T-helper 1 cell treated with Interleukin-12 subunit alpha and Interleukin-12 subunit beta and Interleukin-4 antibody, amounts not matched to agents 30 μg/mL and 1 μg/mL, for 36 hours (primary cell): ENCODE measurements around the gene NREP.

ENCODE experiments used
- H3K27ac Mint-ChIP-seq: one replicate; pipeline ENCODE4 v1.8.0; 2021; ENCODE audit warnings: mild to moderate bottlenecking, mixed read lengths
- H3K27me3 Mint-ChIP-seq: one replicate; pipeline ENCODE4 v1.8.0; 2021; ENCODE audit warnings: low read depth, mixed read lengths
- H3K36me3 Mint-ChIP-seq: one replicate; pipeline ENCODE4 v1.8.0; 2021; ENCODE audit warnings: low read depth, mixed read lengths
- H3K4me1 Mint-ChIP-seq: one replicate; pipeline ENCODE4 v1.8.0; 2021; ENCODE audit warnings: low read depth, mixed read lengths
- H3K4me3 Mint-ChIP-seq: one replicate; pipeline ENCODE4 v1.8.0; 2021; ENCODE audit warnings: mild to moderate bottlenecking, moderate library complexity, mixed read lengths
- H3K9me3 Mint-ChIP-seq: one replicate; pipeline ENCODE4 v1.8.0; 2021; ENCODE audit warnings: mixed read lengths

The NREP gene

GRCh38 chr5:111753884-111754589, 3.0 kb downstream of the NREP start:
- peaks cover 8% of the 10 kb centered on the region for H3K36me3 Mint-ChIP-seq
- peaks cover 33% of the 10 kb centered on the region for H3K4me1 Mint-ChIP-seq
- no peaks in the 10 kb centered on the region for H3K9me3 Mint-ChIP-seq
- no peaks in the 10 kb centered on the region for H3K27me3 Mint-ChIP-seq
- no peak overlapping the region for H3K4me3 Mint-ChIP-seq
- H3K27ac Mint-ChIP-seq: no peak overlapping the region

GRCh38 chr5:111752426-111752965, 4.5 kb downstream of the NREP start:
- no peak overlapping the region for H3K27ac Mint-ChIP-seq
- H3K27me3 Mint-ChIP-seq: no peaks in the 10 kb centered on the region

GRCh38 chr5:111749303-111750026, 7.5 kb downstream of the NREP start:
- Mint-ChIP-seq H3K36me3 (peaks cover 13% of the 10 kb centered on the region), H3K27ac (no peak overlapping the region), H3K4me3 (no peak overlapping the region), H3K9me3 (no peaks in the 10 kb centered on the region), H3K27me3 (no peaks in the 10 kb centered on the region), H3K4me1 (peaks cover 26% of the 10 kb centered on the region)

More at GRCh38 chr5:111752426-111752965, 4.5 kb downstream of the NREP start:
- Mint-ChIP-seq H3K4me1 (peaks cover 34% of the 10 kb centered on the region), H3K9me3 (no peaks in the 10 kb centered on the region), H3K36me3 (peaks cover 8% of the 10 kb centered on the region), H3K4me3 (no peak overlapping the region)

- peaks cover 25% of the 10 kb centered on the region for H3K4me1 Mint-ChIP-seq
- no peaks in the 10 kb centered on the region for H3K27me3 Mint-ChIP-seq
- H3K27ac Mint-ChIP-seq: no peak overlapping the region
- no peak overlapping the region for H3K4me3 Mint-ChIP-seq
- peaks cover 13% of the 10 kb centered on the region for H3K36me3 Mint-ChIP-seq
- no peaks in the 10 kb centered on the region for H3K9me3 Mint-ChIP-seq
Observed at GRCh38 chr5:111748304-111748763, 8.7 kb downstream of the NREP start.

GRCh38 chr5:111747337-111747736, 9.7 kb downstream of the NREP start:
- Mint-ChIP-seq H3K9me3 (no peaks in the 10 kb centered on the region), H3K27ac (no peak overlapping the region), H3K4me3 (no peak overlapping the region), H3K36me3 (peaks cover 9% of the 10 kb centered on the region), H3K27me3 (no peaks in the 10 kb centered on the region), H3K4me1 (peaks cover 27% of the 10 kb centered on the region)

- Mint-ChIP-seq H3K27me3 (no peaks in the 10 kb centered on the region), H3K4me3 (no peak overlapping the region), H3K4me1 (peaks cover 31% of the 10 kb centered on the region), H3K9me3 (no peaks in the 10 kb centered on the region), H3K27ac (no peak overlapping the region), H3K36me3 (peaks cover 7% of the 10 kb centered on the region)
Observed at GRCh38 chr5:111746791-111747190, 10.2 kb downstream of the NREP start.

- H3K9me3 Mint-ChIP-seq: no peaks in the 10 kb centered on the region
- H3K27ac Mint-ChIP-seq: no peak overlapping the region
- peaks cover 6% of the 10 kb centered on the region for H3K36me3 Mint-ChIP-seq
- no peak overlapping the region for H3K4me3 Mint-ChIP-seq
- peaks cover 41% of the 10 kb centered on the region for H3K4me1 Mint-ChIP-seq
- H3K27me3 Mint-ChIP-seq: no peaks in the 10 kb centered on the region
Observed at GRCh38 chr5:111745075-111745739, 11.8 kb downstream of the NREP start.

- peaks cover 5% of the 10 kb centered on the region for H3K36me3 Mint-ChIP-seq
- no peak overlapping the region for H3K27ac Mint-ChIP-seq
- H3K27me3 Mint-ChIP-seq: no peaks in the 10 kb centered on the region
- H3K9me3 Mint-ChIP-seq: no peaks in the 10 kb centered on the region
- H3K4me1 Mint-ChIP-seq: peaks cover 37% of the 10 kb centered on the region
- H3K4me3 Mint-ChIP-seq: no peak overlapping the region
Observed at GRCh38 chr5:111744455-111744854, 12.5 kb downstream of the NREP start.

- no peaks in the 10 kb centered on the region for H3K9me3 Mint-ChIP-seq
- H3K27ac Mint-ChIP-seq: no peak overlapping the region
- H3K36me3 Mint-ChIP-seq: peaks cover 5% of the 10 kb centered on the region
- peaks cover 36% of the 10 kb centered on the region for H3K4me1 Mint-ChIP-seq
- no peaks in the 10 kb centered on the region for H3K27me3 Mint-ChIP-seq
- H3K4me3 Mint-ChIP-seq: no peak overlapping the region
Observed at GRCh38 chr5:111743988-111744387, 13.0 kb downstream of the NREP start.

- H3K9me3 Mint-ChIP-seq: no peaks in the 10 kb centered on the region
- no peak overlapping the region for H3K4me3 Mint-ChIP-seq
- H3K27ac Mint-ChIP-seq: no peak overlapping the region
- no peaks in the 10 kb centered on the region for H3K27me3 Mint-ChIP-seq
- peaks cover 36% of the 10 kb centered on the region for H3K4me1 Mint-ChIP-seq
- peaks cover 5% of the 10 kb centered on the region for H3K36me3 Mint-ChIP-seq
Observed at GRCh38 chr5:111743512-111743911, 13.5 kb downstream of the NREP start.

- H3K36me3 Mint-ChIP-seq: peaks cover 5% of the 10 kb centered on the region
- H3K27ac Mint-ChIP-seq: peak overlapping the region; percentile 61
- no peaks in the 10 kb centered on the region for H3K27me3 Mint-ChIP-seq
- peaks cover 34% of the 10 kb centered on the region for H3K4me1 Mint-ChIP-seq
- H3K9me3 Mint-ChIP-seq: no peaks in the 10 kb centered on the region
- peak overlapping the region; percentile 57 for H3K4me3 Mint-ChIP-seq
Observed at GRCh38 chr5:111742177-111742994, 14.6 kb downstream of the NREP start.

GRCh38 chr5:111741278-111741677, 15.7 kb downstream of the NREP start:
- H3K27me3 Mint-ChIP-seq: no peaks in the 10 kb centered on the region
- H3K9me3 Mint-ChIP-seq: no peaks in the 10 kb centered on the region
- H3K36me3 Mint-ChIP-seq: peaks cover 7% of the 10 kb centered on the region
- H3K4me3 Mint-ChIP-seq: peak overlapping the region; percentile 45
- H3K4me1 Mint-ChIP-seq: peaks cover 36% of the 10 kb centered on the region
- H3K27ac Mint-ChIP-seq: peak overlapping the region; percentile 76

GRCh38 chr5:111739416-111739815, 17.6 kb downstream of the NREP start:
- Mint-ChIP-seq H3K36me3 (peaks cover 11% of the 10 kb centered on the region), H3K4me3 (no peak overlapping the region), H3K27ac (no peak overlapping the region), H3K4me1 (peaks cover 37% of the 10 kb centered on the region), H3K9me3 (no peaks in the 10 kb centered on the region), H3K27me3 (no peaks in the 10 kb centered on the region)

- H3K27ac Mint-ChIP-seq: no peak overlapping the region
- H3K9me3 Mint-ChIP-seq: no peaks in the 10 kb centered on the region
- peaks cover 11% of the 10 kb centered on the region for H3K36me3 Mint-ChIP-seq
- no peak overlapping the region for H3K4me3 Mint-ChIP-seq
- H3K27me3 Mint-ChIP-seq: no peaks in the 10 kb centered on the region
- H3K4me1 Mint-ChIP-seq: peaks cover 39% of the 10 kb centered on the region
Observed at GRCh38 chr5:111738118-111738517, 18.9 kb downstream of the NREP start.
